HEK293 (cell line): Measurements from ENCODE around the gene COL15A1.

Experiments used
- CTCF ChIA-PET: fragments of 350-600 bp; formaldehyde crosslinking; extraction: SDS; loops from one replicate; lab custom pipeline; 2021; ENCODE audit warnings: antibody characterized with exemption; lab: Yijun Ruan, JAX
- POLR2A ChIA-PET: fragments of 300-600 bp; formaldehyde crosslinking; extraction: SDS; loops from one replicate; lab custom pipeline; 2020; ENCODE audit warnings: antibody characterized with exemption, inconsistent platforms; lab: Yijun Ruan, JAX
- H3K27ac ChIP-seq: fragments of 200-500 bp; sonication (Bioruptor generic); 2 replicates; pipeline ENCODE4 v1.5.1; 2014; ENCODE audit warnings: low read depth, low read length, control low read depth, inconsistent platforms; ENCODE audit errors: extremely low read depth
- H3K36me3 ChIP-seq, 2 experiments: fragments of 200-500 bp in 1 of 2; sonication (Bioruptor generic) in 1 of 2; 1 replicate in 1 of 2; 2 replicates in 1 of 2; pipeline ENCODE4 v1.5.1; 2014 to 2017; ENCODE audit warnings: inconsistent platforms in 2 of 2, low read length in 2 of 2; ENCODE audit not compliant: control insufficient read depth in 2 of 2, insufficient read depth in 1 of 2
- H3K4me1 ChIP-seq: fragments of 200-500 bp; sonication (Bioruptor generic); 2 replicates; pipeline ENCODE4 v1.5.1; 2014; ENCODE audit warnings: mild to moderate bottlenecking, low read length, inconsistent platforms; ENCODE audit not compliant: control insufficient read depth, insufficient read depth
- H3K4me3 ChIP-seq: 2 replicates; pipeline ENCODE4 v1.5.1; 2011; ENCODE audit warnings: low read depth, mild to moderate bottlenecking, control low read depth, low read length, moderate library complexity
- H3K9me3 ChIP-seq: fragments of 200-500 bp; sonication (Bioruptor generic); 2 replicates; pipeline ENCODE4 v1.5.1; 2014; ENCODE audit warnings: low read depth, low read length, inconsistent platforms; ENCODE audit not compliant: control insufficient read depth, insufficient read depth
- GLIS1 ChIP-seq: fragments of 450-650 bp; formaldehyde crosslinking; IDR thresholded peaks from 2 replicates; pipeline ENCODE4 v1.5.1; 2016; ENCODE audit warnings: missing biosample characterization, missing genetic modification characterization
- SCRT1 ChIP-seq: fragments of 450-650 bp; formaldehyde crosslinking; IDR thresholded peaks from 2 replicates; pipeline ENCODE4 v1.5.1; 2016; ENCODE audit warnings: missing biosample characterization, missing genetic modification characterization, borderline replicate concordance
- WT1 ChIP-seq: fragments of 450-650 bp; formaldehyde crosslinking; IDR thresholded peaks from 2 replicates; pipeline ENCODE4 v1.5.1; 2016; ENCODE audit warnings: missing biosample characterization, missing genetic modification characterization
- ZBTB7A ChIP-seq: fragments of 450-650 bp; formaldehyde crosslinking; IDR thresholded peaks from 2 replicates; pipeline ENCODE4 v1.5.1; 2016; ENCODE audit warnings: low read depth, missing biosample characterization, missing genetic modification characterization
- ZNF16 ChIP-seq: fragments of 450-650 bp; formaldehyde crosslinking; IDR thresholded peaks from 2 replicates; pipeline ENCODE4 v1.5.1; 2016; ENCODE audit warnings: low read depth, missing biosample characterization, missing genetic modification characterization
- ZNF202 ChIP-seq: fragments of 450-650 bp; formaldehyde crosslinking; IDR thresholded peaks from 2 replicates; pipeline ENCODE4 v1.5.1; 2016; ENCODE audit warnings: missing biosample characterization, missing genetic modification characterization, borderline replicate concordance
- ZNF24 ChIP-seq: fragments of 450-650 bp; formaldehyde crosslinking; IDR thresholded peaks from 2 replicates; pipeline ENCODE4 v1.5.1; 2016; ENCODE audit warnings: missing biosample characterization, missing genetic modification characterization
- ZNF302 ChIP-seq: fragments of 450-650 bp; formaldehyde crosslinking; IDR thresholded peaks from 2 replicates; pipeline ENCODE4 v1.5.1; 2016; ENCODE audit warnings: missing biosample characterization, missing genetic modification characterization, low read depth
- ZNF37A ChIP-seq: fragments of 450-650 bp; IDR thresholded peaks from 2 replicates; pipeline ENCODE4 v1.5.1; 2018; ENCODE audit warnings: missing biosample characterization, missing genetic modification characterization
- ZNF423 ChIP-seq: fragments of 450-650 bp; formaldehyde crosslinking; IDR thresholded peaks from 2 replicates; pipeline ENCODE4 v1.5.1; 2016; ENCODE audit warnings: missing biosample characterization, missing genetic modification characterization
- ZNF501 ChIP-seq: fragments of 450-650 bp; formaldehyde crosslinking; IDR thresholded peaks from 2 replicates; pipeline ENCODE4 v1.5.1; 2016; ENCODE audit warnings: missing biosample characterization, missing genetic modification characterization
- ZNF514 ChIP-seq: fragments of 450-650 bp; formaldehyde crosslinking; IDR thresholded peaks from 2 replicates; pipeline ENCODE4 v1.5.1; 2016; ENCODE audit warnings: missing biosample characterization, missing genetic modification characterization
- ZNF561 ChIP-seq: fragments of 450-650 bp; IDR thresholded peaks from 2 replicates; pipeline ENCODE4 v1.5.1; 2018; ENCODE audit warnings: missing biosample characterization, missing genetic modification characterization, borderline replicate concordance
- ZNF624 ChIP-seq: fragments of 450-650 bp; formaldehyde crosslinking; IDR thresholded peaks from 2 replicates; pipeline ENCODE4 v1.5.1; 2017; ENCODE audit warnings: missing biosample characterization, missing genetic modification characterization
- ZNF677 ChIP-seq: fragments of 450-650 bp; IDR thresholded peaks from 2 replicates; pipeline ENCODE4 v1.5.0; 2018; ENCODE audit warnings: missing biosample characterization, mild to moderate bottlenecking, missing genetic modification characterization, moderate library complexity
- ZNF776 ChIP-seq: fragments of 450-650 bp; formaldehyde crosslinking; IDR thresholded peaks from 2 replicates; pipeline ENCODE4 v1.5.0; 2017; ENCODE audit warnings: missing biosample characterization, missing genetic modification characterization, borderline replicate concordance
- ZNF830 ChIP-seq: fragments of 450-650 bp; IDR thresholded peaks from 2 replicates; pipeline ENCODE4 v1.5.0; 2018; ENCODE audit warnings: missing biosample characterization, missing genetic modification characterization, low read depth, mild to moderate bottlenecking, moderate library complexity
- ZSCAN30 ChIP-seq: fragments of 450-650 bp; IDR thresholded peaks from 2 replicates; pipeline ENCODE4 v1.5.1; 2018; ENCODE audit warnings: missing biosample characterization, mild to moderate bottlenecking, missing genetic modification characterization, moderate library complexity
- TF ChIP-seq, protein P1 (sequence below): sonication (generic); formaldehyde crosslinking; IDR thresholded peaks from 2 replicates; pipeline ENCODE4 v1.8.1; 2022; ENCODE audit warnings: mild to moderate bottlenecking, moderate library complexity, missing genetic modification reagents
- TF ChIP-seq, protein P2 (sequence below): fragments of 450-650 bp; formaldehyde crosslinking; IDR thresholded peaks from 2 replicates; pipeline ENCODE4 v1.5.1; 2017; ENCODE audit warnings: missing biosample characterization, missing genetic modification characterization
- TF ChIP-seq, protein P3 (sequence below): fragments of 450-650 bp; formaldehyde crosslinking; IDR thresholded peaks from 2 replicates; pipeline ENCODE4 v1.5.1; 2016; ENCODE audit warnings: missing biosample characterization, missing genetic modification characterization, borderline replicate concordance
- TF ChIP-seq, protein P4 (sequence below): fragments of 450-650 bp; formaldehyde crosslinking; IDR thresholded peaks from 2 replicates; pipeline ENCODE4; 2016; ENCODE audit warnings: missing biosample characterization, missing genetic modification characterization
- TF ChIP-seq, protein P5 (sequence below): fragments of 450-650 bp; IDR thresholded peaks from 2 replicates; pipeline ENCODE4 v1.5.1; 2018; ENCODE audit warnings: missing biosample characterization, mild to moderate bottlenecking, missing genetic modification characterization

COL15A1 gene

DNA sequence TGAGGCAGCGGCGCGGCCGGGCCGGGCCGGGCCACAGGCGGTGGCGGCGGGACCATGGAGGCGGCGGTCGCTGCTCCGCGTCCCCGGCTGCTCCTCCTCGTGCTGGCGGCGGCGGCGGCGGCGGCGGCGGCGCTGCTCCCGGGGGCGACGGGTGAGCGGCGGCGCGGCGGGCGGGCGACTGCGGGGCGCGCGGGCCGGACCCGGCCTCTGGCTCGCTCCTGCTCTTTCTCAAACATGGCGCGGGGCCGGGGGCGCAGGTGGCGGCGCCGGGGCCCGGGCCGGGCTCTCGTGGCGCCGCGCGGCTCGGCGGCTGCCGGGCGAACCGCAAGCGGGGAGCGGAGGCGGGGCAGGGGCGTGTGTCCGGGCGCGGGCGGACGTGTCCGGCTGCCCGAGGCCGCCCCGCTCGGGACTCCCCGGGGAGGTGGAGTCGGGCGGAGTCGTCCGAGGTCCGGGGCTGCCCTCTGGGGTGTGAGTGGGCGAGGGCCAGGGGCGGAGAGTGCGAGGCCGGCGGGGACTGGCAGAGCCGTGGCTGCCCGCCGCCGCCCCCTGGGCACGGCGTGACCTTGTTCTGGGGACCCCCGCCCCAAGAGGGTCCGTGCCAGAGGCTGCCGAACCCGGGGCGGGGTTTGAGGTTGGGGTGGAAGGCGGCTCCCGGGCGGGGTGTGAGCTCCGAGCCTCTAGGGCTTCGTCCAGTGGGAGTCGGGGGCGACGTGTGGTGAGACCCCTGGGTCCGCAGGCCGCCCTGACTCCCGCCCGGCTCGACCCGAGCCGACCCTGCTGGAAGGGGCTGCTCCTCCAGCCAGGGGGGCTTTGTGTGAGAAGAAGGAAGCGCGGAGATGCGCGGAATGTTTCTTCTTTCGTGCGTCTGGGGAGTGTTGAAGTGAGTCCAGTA, 161.7 kb downstream of the COL15A1 start (continued):
- TF ChIP-seq, protein P1, sequence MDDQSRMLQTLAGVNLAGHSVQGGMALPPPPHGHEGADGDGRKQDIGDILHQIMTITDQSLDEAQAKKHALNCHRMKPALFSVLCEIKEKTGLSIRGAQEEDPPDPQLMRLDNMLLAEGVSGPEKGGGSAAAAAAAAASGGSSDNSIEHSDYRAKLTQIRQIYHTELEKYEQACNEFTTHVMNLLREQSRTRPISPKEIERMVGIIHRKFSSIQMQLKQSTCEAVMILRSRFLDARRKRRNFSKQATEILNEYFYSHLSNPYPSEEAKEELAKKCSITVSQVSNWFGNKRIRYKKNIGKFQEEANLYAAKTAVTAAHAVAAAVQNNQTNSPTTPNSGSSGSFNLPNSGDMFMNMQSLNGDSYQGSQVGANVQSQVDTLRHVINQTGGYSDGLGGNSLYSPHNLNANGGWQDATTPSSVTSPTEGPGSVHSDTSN (CRISPR knock-in tag): no peak
- TF ChIP-seq, protein P2, sequence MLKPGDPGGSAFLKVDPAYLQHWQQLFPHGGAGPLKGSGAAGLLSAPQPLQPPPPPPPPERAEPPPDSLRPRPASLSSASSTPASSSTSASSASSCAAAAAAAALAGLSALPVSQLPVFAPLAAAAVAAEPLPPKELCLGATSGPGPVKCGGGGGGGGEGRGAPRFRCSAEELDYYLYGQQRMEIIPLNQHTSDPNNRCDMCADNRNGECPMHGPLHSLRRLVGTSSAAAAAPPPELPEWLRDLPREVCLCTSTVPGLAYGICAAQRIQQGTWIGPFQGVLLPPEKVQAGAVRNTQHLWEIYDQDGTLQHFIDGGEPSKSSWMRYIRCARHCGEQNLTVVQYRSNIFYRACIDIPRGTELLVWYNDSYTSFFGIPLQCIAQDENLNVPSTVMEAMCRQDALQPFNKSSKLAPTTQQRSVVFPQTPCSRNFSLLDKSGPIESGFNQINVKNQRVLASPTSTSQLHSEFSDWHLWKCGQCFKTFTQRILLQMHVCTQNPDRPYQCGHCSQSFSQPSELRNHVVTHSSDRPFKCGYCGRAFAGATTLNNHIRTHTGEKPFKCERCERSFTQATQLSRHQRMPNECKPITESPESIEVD (tag by site-specific recombination): no peak
- TF ChIP-seq ZNF677 (tag by site-specific recombination) (no peak), ZSCAN30 (tag by site-specific recombination) (no peak), SCRT1 (tag by site-specific recombination) (no peak), ZNF624 (tag by site-specific recombination) (no peak), ZNF37A (no peak), ZNF202 (tag by site-specific recombination) (no peak), ZNF830 (tag by site-specific recombination) (no peak)

DNA sequence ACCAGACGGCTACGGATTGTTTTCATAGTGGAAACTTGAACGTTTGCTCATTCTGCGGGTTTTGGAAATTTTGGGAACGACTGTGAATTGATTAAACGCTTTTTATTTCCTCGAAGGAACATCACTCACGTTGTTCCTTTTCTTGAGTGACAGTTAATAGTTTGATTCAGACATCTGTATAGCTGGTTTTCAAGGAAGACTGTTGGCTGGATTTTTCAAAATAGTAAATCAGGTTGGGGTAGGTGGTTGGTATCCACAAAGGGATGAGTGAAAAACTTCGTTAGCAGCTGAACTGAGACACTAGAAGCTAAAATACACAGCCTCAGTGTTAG, 162.3 kb downstream of the COL15A1 start:
- no peaks in the 10 kb centered on the region for H3K9me3 ChIP-seq
- peak overlapping the region; percentile 74 for H3K4me3 ChIP-seq
- TF ChIP-seq ZBTB7A (no peak), WT1 (tag by site-specific recombination) (no peak), ZNF16 (tag by site-specific recombination) (no peak), ZNF776 (tag by site-specific recombination) (no peak), ZNF423 (tag by site-specific recombination) (no peak), ZSCAN30 (tag by site-specific recombination) (no peak), ZNF24 (tag by site-specific recombination) (no peak), ZNF561 (no peak), ZNF501 (tag by site-specific recombination) (no peak), ZNF514 (tag by site-specific recombination) (no peak), GLIS1 (no peak), ZNF302 (tag by site-specific recombination) (no peak)
- TF ChIP-seq, protein P3, sequence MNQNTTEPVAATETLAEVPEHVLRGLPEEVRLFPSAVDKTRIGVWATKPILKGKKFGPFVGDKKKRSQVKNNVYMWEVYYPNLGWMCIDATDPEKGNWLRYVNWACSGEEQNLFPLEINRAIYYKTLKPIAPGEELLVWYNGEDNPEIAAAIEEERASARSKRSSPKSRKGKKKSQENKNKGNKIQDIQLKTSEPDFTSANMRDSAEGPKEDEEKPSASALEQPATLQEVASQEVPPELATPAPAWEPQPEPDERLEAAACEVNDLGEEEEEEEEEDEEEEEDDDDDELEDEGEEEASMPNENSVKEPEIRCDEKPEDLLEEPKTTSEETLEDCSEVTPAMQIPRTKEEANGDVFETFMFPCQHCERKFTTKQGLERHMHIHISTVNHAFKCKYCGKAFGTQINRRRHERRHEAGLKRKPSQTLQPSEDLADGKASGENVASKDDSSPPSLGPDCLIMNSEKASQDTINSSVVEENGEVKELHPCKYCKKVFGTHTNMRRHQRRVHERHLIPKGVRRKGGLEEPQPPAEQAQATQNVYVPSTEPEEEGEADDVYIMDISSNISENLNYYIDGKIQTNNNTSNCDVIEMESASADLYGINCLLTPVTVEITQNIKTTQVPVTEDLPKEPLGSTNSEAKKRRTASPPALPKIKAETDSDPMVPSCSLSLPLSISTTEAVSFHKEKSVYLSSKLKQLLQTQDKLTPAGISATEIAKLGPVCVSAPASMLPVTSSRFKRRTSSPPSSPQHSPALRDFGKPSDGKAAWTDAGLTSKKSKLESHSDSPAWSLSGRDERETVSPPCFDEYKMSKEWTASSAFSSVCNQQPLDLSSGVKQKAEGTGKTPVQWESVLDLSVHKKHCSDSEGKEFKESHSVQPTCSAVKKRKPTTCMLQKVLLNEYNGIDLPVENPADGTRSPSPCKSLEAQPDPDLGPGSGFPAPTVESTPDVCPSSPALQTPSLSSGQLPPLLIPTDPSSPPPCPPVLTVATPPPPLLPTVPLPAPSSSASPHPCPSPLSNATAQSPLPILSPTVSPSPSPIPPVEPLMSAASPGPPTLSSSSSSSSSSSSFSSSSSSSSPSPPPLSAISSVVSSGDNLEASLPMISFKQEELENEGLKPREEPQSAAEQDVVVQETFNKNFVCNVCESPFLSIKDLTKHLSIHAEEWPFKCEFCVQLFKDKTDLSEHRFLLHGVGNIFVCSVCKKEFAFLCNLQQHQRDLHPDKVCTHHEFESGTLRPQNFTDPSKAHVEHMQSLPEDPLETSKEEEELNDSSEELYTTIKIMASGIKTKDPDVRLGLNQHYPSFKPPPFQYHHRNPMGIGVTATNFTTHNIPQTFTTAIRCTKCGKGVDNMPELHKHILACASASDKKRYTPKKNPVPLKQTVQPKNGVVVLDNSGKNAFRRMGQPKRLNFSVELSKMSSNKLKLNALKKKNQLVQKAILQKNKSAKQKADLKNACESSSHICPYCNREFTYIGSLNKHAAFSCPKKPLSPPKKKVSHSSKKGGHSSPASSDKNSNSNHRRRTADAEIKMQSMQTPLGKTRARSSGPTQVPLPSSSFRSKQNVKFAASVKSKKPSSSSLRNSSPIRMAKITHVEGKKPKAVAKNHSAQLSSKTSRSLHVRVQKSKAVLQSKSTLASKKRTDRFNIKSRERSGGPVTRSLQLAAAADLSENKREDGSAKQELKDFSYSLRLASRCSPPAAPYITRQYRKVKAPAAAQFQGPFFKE (tag by site-specific recombination): no peak
- TF ChIP-seq, protein P4, sequence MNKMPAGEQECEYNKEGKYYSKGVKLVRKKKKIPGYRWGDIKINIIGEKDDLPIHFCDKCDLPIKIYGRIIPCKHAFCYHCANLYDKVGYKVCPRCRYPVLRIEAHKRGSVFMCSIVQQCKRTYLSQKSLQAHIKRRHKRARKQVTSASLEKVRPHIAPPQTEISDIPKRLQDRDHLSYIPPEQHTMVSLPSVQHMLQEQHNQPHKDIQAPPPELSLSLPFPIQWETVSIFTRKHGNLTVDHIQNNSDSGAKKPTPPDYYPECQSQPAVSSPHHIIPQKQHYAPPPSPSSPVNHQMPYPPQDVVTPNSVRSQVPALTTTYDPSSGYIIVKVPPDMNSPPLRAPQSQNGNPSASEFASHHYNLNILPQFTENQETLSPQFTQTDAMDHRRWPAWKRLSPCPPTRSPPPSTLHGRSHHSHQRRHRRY: no peak
- TF ChIP-seq, protein P5, sequence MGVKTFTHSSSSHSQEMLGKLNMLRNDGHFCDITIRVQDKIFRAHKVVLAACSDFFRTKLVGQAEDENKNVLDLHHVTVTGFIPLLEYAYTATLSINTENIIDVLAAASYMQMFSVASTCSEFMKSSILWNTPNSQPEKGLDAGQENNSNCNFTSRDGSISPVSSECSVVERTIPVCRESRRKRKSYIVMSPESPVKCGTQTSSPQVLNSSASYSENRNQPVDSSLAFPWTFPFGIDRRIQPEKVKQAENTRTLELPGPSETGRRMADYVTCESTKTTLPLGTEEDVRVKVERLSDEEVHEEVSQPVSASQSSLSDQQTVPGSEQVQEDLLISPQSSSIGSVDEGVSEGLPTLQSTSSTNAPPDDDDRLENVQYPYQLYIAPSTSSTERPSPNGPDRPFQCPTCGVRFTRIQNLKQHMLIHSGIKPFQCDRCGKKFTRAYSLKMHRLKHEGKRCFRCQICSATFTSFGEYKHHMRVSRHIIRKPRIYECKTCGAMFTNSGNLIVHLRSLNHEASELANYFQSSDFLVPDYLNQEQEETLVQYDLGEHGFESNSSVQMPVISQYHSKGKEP (tag by site-specific recombination): no peak
- POLR2A ChIA-PET: interaction anchor here (0.9 to 1.0 kb wide), 2 partner anchors 9 to 104 kb away, joined by 3 to 4 read pairs; no protein-coding TSS in a partner anchor
- CTCF ChIA-PET: interaction anchor here (0.8 kb wide), 1 partner anchor 35 kb away, joined by 3 read pairs; no protein-coding TSS in a partner anchor
- H3K27ac ChIP-seq: no peak overlapping the region
- no peaks in the 10 kb centered on the region for H3K36me3 ChIP-seq
- no peaks in the 10 kb centered on the region for H3K4me1 ChIP-seq
